A673 (cell line): ENCODE results near the gene ASB16.

Source experiments
- CTCF ChIP-seq: fragments of 300-800, 200-600 bp; sonication (generic); conservative IDR thresholded peaks from 2 replicates; pipeline ENCODE4 v1.5.1; 2017; ENCODE audit warnings: low read depth, mild to moderate bottlenecking, antibody characterized with exemption, low read length, moderate library complexity, mixed read lengths
- EZH2 ChIP-seq: fragments of 200-600 bp; sonication (generic); IDR thresholded peaks from 2 replicates; pipeline ENCODE4 v1.6.1; 2017; ENCODE audit warnings: borderline replicate concordance, low read depth, mild to moderate bottlenecking, mixed read lengths, antibody characterized with exemption, low read length; ENCODE audit not compliant: poor library complexity, severe bottlenecking

- TF ChIP-seq CTCF (no peak), EZH2 (no peak)
Measured at GRCh38 chr17:44159519-44160210, 10.8 kb upstream of the ASB16 start.
